Body of pancreas (tissue), 4 donors: ENCODE results near the gene ROBO1.

ENCODE experiments used
- CTCF ChIP-seq, 7 experiments: fragments of 450-650 bp in 4 of 7; fragments of 200-600 bp in 3 of 7; sonication (generic) in 3 of 7; IDR thresholded peaks; one replicate each; pipeline ENCODE4 v1.5.1; 2016 to 2019; ENCODE audit warnings: antibody characterized with exemption in 7 of 7
- POLR2A ChIP-seq, 3 donors: fragments of 450-650 bp; IDR thresholded peaks; one replicate each; pipeline ENCODE4 v1.6.1; 2016; ENCODE audit warnings: antibody characterized with exemption in 3 of 3, mild to moderate bottlenecking in 2 of 3

- TF ChIP-seq POLR2A (IDR thresholded peaks at IDR 0.05): no peak
- no peak for TF ChIP-seq CTCF (IDR thresholded peaks at IDR 0.05)
Measured at GRCh38 chr3:78698431-78698830, 1069.4 kb downstream of the ROBO1 start.
